HG02610 (cell line): Measurements from ENCODE around the gene APP.

ENCODE experiments used
- ATAC-seq: cut with Tn5 transposase; IDR thresholded peaks from one replicate; pipeline ENCODE4 v1.9.1; 2021; ENCODE audit warnings: mild to moderate bottlenecking, moderate library complexity; ENCODE audit not compliant: unreplicated experiment

Gene APP

DNA sequence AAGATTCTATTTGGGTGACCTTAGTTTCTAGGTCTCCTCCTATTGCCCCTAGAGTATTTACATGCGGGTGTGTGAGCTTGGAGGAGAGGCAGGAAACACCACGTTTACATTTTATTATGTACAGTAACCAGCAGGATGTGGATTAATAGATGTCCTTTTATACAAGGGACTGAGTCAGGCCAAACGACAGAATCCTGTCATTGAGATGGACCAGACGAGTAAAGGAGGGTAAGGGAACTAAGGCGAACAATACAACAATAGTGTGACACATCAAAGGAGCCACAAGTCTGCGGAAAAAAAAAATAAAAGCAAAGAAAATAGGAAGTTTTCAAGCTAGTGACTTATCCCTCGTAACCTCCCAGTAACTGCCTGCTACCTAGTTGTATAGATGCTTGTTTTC, 284.7 kb downstream of the APP start:
- no peak for ATAC-seq

DNA sequence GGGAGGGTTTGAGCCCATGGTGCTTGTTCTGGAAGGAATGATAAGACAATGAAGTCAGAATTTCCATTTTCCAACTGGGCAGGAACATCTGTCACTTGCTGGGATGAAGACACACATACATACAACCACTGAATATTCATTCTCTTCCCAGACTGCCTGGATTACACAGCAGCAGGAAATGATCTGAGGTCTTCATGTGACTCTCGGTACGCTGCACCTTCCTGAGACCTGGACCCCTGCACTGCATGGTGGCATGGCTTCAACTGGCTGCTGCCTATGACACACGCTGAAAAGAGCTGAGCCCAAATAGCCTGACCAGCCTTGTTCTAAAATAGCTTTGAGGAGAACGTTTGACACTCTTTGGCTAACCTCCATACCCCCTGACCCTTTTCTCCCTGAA, 285.2 kb downstream of the APP start:
- no peak for ATAC-seq

DNA sequence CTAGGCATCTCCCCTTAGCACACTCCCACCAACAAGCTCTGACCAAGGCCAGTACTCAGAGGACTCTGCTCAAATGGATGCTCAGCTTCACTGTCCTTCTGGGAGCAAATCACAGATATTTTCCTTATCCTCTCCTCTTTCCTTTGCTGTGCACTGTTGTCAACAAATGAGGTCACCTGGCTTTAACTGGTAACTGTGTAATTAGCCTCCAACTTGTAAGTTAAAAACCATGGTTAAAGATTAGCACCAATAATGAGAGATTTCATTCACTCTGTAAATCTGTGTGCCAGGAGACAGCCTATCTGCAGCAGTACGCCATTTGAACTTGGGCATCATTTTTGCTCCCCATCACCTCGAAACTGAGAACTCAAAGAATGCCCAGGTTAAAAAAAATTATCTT, 286.3 kb downstream of the APP start:
- no peak for ATAC-seq

DNA sequence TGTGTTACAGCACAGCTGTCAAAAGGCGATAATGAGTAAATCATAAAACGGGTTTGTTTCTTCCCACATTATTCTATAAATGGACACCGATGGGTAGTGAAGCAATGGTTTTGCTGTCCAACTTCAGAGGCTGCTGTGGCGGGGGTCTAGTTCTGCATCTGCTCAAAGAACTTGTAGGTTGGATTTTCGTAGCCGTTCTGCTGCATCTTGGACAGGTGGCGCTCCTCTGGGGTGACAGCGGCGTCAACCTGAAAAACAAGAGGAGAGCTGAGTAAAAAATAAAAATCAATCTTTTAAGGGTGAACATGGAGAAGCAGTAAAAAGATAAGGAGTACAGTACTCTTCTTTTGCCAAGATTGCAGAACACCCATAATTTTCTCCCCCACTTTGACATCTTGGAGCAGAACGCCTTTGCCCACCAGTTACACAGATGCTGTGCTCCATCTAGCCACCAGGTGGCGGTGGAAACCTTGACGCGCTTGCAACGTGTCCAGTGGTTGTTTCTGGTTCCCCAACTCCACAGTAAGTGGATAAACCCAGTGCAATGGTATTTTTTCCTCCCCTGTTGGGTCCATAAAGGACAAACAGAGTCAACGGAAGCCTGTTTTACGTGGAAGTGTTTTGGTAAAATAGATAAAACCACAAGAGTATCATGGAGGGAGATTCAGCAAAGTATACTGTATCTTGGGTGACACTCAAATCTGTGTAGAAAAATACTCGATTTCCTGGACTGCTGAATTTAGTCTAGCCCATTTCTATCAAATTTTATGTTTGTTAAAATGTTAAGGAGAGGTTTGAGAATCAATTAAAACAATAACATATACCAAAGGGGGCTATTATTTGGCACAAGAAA, 288.8 kb downstream of the APP start:
- peak; percentile 81 for ATAC-seq

DNA sequence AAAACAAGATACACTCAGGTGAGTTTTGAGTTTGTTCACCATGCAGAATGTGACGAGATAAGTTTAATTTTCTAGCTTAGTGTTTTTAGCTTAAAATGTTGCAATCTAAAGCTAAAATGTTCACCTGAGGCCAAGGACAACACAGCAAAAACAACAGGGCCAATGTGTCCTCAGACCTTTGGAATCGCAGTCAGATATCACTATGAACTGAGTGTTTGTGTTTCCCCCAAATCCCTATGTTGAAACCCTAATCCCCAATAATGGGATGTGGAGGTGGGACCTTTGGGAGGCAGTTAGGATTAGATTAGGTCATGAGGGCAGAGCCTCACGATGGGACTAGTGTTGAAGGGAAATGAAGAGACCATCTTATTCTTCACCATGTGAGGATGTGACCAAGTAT, 291.4 kb downstream of the APP start:
- no peak for ATAC-seq

DNA sequence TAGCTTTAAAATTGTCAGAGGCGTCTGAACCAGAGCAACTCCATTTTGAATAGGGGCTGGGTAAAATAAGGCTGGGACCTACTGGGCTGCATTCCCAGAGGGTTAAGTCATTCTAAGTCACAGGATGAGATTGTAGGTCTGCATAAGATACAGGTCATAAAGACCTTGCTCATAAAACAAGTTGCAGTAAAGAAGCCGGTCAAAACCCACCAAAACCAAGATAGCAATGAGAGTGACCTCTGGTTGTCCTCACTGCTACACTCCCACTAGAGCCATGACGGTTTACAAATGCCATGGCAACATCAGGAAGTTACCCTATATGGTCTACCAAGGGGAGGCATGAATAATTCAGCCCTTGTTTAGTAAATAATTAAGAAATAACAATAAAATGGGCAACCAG, 292.2 kb downstream of the APP start:
- no peak for ATAC-seq

DNA sequence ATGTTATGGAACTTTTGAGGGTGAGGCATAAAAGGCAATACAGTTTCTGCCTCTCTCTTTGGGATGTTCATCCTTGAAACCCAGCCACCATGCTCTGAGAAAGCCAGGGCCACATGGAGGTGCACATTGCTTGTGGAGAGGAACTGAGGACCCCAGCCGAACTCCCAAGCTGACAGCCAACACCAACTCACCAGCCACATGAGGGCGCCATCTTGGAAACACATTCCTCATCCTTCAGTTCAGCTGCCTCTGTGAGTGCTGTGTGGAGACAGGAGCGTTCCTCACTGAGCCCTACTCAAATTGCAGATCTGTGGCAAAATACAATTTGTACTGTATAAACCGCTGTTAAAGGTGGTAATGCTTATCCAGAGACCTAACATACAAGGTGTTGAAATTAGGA, 298.3 kb downstream of the APP start:
- no peak for ATAC-seq

DNA sequence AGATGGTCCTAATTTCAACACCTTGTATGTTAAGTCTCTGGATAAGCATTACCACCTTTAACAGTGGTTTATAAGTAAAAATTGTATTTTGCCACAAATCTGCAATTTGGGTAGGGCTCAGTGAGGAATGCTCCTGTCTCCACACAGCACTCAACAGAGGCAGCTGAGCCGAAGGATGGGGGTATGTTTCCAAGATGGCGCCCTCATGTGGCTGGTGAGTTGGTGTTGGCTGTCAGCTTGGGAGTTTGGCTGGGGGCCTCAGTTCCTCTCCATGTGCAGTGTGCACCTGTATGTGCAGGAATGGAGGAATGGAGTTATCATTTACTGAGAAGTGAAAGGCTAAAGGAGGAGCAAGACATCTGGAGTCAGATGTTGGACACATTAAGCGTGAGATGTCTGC, 299.0 kb downstream of the APP start:
- no peak for ATAC-seq

DNA sequence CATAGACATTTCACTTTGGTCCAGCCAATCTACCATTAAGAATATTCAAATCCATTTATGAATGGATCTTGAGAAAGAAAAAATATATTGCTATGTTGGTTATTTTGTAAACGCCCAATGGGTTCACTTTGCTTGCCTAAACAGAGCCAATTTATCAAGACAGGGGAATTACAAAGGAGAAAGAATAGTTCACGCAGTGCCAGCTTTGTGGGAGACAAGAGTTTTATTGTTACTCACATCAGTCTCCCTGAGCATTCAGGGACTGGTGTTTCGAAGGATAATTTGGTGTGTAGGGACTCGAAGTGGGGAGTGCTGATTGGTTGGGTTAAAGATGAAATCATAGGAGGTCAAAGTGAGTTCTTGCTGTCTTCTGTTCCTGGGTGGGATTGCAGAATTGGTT, 300.5 kb downstream of the APP start:
- no peak for ATAC-seq

DNA sequence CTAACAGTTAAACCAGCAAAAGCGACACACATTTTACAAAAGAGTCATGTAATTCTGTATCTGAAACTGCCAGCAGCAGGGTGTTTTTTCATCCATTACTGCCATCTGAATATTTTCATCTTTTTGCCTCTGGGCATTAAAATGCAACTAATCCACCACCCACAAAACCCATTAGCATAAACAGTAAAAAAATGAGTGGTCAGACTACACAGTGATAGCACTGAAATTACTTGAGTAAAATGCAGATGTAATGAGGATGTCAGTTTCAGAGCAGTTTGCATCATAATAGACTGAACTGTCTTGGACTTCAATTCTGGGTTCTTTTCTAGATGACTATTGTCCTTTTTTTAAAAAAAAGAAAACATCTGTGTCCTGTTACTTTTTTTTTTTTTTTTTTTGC, 303.5 kb downstream of the APP start:
- no peak for ATAC-seq

DNA sequence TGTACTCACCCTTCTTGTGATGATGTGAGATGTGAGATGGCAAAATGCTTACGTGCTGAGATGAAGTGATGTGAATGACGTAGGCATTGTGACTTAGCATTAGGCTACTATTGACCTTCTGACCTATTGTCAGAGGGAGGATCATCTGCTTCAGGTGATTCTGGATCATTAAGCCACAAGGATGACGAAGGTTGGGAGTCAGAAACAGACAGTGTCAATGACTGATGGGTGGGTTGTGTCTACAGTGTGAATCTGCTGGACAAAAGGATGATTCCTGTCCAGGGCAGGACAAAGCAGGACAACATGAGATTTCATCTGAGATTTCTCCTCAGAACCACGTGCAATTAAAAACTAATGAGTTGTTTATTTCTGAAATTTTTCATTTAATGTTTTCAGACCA, 306.8 kb downstream of the APP start:
- no peak for ATAC-seq

DNA sequence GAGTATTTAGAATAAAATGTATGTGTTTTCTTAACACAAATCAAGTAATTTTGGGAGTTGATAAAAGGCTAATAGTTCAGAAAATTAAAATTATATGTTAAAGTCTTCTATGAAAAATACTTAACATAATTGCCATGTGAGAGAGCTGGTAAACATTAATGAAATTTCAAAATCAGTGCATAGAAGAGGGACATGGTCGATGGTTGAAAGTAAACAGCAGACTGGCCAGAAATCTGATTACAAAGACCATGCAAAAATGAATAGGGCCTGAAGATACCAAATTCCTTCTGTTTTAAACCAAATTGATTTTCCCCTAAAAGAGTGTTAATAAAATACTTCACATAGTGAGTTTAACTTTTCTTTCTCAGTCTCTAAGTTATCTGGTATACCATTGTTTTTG, 307.5 kb downstream of the APP start:
- ATAC-seq: no peak

DNA sequence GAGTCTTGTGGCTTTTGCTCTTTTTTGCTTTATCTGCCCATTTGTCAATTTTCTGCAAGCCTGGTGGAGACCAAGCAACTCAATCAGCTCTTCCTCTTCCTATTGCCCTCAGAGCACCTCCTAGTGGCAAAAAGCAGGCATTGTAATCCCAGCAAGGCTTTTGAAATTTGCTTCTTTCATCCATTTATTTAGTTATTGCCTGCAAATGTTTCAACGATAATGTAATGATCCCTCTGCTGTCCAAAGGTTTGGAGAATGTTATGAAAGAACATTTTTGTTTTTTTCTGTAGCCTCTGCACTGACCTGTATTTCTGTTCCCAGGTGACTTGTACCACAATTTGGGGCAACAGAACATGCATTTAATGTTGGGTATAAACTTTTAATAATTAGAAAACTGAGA, 308.0 kb downstream of the APP start:
- no peak for ATAC-seq

DNA sequence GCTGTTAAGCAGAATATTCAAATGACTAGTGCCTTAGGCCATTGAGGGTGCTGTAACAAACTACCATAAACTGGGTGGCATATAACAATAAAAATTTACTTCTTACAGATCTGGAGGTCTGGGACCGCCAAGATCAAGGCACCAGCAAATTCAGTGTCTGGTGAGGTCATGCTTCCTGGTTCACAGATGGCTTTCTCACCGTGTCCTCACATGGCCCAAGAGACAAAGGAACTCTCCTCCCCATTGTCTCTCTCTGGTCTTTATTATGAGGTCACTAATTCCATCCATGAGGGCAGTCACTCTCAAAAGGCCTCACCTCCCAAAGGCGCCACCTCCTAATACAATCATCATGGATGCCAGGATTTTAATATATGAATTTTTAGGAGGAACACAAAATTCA, 308.5 kb downstream of the APP start:
- no peak for ATAC-seq

DNA sequence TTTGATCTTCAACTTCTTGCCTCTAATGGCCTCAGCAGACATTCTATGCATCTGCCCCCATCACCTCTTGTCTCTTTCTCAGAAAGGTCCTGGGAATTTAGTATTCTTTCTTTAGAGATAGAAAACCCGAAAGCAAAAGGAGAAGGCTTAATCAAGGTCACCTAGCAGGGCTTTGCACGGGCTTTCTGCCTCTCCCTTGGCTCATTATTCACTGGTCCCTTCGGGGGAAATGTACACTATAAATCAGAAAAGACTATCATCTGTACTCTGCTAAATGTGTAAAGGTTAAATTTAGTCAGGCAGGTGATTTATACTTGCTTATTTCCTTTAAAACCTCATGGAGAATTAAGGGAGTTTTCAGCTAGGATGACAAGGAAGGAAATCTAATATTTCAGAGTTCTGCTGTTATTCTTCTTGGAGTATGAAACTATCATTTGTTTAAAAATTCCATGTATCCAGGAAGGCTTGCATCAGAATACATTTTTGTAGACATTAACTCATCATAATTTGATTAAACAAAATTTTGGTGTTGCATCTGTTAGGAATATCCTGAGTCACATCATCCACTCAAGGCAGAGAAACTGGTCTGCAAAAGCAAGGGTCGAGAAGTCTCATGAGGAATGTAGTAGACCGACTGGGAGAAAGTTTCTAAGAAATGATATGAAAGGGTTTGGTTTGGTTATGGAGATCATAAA, 311.2 kb downstream of the APP start:
- no peak for ATAC-seq

DNA sequence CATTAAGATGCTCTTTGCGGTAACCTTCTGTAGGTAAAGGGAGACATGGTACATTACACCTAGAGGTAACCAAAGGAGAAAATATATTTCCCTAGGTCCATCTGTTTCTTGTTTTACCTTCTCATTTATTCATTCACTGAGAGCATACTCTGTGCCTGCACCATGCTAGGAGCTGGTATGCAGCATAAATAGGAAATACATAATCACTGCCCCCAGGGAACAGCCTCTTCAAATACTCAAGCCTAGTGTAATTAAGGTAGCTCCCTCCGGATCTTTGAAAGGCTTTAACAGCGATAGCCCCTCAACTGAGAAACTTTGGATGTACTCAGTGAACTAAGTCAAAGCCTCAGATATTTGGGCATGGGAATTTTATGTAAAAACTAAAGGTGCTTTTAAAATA, 312.2 kb downstream of the APP start:
- no peak for ATAC-seq

DNA sequence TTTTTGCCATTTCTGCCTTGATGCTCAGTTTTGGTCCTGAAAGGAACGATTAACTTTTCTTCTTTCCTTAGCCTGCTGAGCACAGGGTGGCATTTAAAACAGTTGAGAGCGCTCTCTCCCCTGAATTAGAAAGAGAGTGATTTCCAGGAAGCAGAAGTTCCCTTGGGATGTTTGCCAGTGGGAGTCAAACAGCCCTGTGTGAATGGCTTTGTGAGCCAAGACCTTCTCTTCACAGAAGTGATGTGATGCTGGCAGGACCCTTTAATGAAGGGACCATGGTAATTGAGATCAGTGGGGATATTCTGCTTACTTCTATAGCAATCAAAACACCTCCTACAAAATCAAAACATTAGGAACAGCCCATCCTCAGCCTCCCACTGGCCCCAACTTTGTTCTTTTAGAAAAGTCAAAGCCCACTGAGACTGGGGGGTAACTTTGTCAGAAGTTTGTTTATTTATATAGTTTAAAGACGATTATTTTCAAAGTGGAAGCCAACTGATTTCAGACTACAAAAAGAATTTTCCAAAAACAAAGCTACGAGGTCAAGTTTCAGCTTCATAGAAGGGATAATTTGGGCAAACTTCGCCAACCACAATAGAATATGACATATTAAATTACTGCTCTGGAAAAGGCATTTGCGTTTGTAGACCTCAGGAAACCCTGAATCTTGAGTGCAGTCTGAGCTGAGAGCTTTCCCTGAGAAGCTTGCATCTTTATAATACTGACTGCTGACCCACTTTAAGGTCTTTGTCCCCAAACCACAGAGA, 313.1 kb downstream of the APP start:
- no peak for ATAC-seq

DNA sequence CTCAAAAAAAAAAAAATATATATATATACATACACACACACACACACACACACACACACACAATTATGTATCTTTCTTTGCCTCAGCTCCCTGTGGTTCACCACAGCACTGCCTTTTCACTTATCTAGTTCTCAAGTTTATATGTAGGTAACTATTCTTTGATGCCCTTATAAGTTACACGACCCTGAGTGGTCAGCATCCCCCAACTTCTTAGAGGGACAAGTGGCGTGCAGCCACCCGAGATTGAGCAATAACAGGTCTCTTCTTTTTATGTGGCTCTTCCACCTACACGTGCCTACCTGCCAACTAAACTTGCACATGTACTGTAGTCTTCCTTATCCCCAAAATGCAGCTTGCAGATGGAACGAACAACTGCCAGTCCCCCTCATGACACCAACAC, 315.0 kb downstream of the APP start:
- ATAC-seq: no peak

DNA sequence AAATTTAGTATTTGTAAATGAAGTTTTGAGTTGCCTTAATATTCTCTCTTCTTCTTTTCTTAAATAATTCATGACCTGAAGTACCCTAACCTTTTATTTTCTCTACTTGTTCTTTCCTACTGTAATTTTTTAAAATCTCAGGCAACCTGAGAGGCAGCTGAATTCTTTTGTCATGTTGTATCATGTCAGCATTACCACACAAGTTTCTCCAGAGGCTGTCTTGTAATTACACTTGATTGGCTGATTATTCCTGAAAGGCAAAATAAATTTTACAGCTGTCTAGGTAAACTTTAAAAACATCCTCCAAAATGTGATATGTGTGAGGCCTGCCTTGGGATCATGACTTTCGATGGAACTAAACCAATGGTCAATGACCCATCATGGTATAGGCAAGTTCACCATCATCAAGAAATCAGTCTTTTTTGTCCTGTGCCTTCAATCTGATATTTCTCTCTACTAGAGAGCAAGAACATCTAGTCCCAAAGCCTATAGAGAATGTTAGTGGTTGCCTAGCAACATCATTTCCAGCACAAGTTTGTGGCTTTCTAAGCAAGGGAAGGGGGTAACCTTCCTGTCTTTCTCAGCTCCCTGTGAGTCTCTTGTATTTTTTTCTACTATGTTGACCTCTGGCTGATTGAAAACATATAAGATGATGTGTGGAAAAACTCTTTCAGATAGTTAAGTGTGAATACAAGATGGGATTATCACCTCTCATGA, 320.3 kb downstream of the APP start:
- ATAC-seq: no peak

DNA sequence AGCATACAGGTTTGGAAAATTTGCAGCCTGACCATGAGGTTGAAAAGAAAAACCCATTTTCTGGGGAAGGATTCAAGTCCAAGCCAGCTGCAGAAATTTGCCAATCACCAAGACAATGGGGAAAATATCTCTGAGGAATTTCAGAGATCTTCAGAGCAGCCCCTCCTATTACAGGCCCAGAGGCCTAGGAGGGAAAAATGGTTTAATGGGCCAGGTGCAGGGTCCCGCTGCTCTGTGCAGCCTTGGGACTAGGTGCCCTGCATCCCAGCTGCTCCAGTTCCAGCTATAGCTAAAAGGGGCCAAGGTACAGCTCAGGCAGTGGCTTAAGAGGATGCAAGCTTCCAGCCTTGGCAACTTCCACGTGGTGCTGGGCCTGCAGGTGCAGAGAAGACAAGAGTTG, 322.3 kb downstream of the APP start:
- ATAC-seq: no peak

DNA sequence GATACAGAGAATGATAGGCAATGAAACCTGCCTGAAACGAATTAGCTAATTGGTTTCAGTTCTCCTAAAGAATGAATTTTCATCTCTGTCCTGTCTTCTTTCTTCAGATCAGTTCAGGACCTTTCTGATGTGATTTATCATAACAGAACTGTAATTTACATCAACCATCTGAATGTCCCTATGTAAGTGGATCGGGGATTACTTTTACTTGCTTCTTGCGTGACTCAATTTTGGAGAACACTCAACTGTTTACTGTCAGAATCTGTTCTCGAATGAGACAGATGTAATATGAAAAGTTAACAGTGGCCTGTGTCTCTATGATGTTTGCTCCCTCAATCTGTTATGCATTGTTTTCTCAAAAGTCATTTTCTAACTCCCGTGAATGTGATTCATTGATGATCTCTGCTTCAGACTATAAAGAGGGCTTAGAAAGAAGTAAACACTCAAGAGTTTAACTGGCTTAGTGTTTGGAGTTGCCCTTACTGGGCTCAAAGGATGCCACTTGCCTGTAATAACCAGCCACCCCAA, 324.8 kb downstream of the APP start:
- ATAC-seq: peak; percentile 84
